Stimulated activated CD8-positive, alpha-beta memory T cell treated with anti-CD3 and anti-CD28 coated beads, Interleukin-4, amount 100 ng/mL, for 48 hours (primary cell): ENCODE data around the gene MEGF11.

Experiments used
- DNase-seq: peaks from one replicate; pipeline ENCODE4 v3.0.0-alpha.2; 2020

The MEGF11 gene

DNA sequence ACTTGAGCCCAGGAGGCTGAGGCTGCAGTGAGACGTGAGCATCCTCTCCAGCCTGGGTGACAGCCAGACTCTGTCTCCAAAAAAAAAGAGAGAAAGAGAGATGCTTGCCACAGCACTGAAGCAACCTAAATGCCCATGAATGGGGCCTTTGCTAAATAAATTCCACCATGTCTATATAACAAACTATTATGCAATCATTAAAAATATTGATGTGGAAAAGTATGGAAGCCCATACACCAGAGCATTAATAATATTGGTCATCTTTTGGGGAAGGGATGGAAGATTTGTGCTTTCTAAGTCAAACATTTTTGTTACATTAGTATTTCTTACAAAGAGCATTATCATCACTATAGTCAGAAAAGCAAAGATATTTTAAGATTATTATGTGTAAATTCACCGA lies 116.6 kb downstream of the MEGF11 start:
- DNase-seq = no peak

DNA sequence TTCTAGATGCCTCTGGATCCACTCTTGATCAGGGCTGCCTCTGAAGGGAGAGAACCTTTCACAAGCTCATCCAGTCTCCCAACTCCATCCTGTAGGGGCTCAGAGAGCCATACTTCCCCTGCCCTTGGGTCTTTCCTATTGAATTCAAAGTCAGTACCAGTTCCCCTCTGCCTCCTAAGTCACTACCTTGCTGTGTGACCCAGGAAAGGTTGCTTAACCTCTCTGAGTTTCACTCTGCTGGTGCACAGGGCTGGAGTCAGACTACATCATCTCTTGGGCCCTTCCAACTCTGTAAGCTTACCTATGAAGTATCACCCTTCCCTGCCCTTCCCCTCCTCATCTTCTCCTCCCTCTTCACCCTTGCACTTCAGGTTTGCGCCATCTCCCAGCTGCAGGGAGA lies 117.9 kb downstream of the MEGF11 start:
- DNase-seq = no peak

DNA sequence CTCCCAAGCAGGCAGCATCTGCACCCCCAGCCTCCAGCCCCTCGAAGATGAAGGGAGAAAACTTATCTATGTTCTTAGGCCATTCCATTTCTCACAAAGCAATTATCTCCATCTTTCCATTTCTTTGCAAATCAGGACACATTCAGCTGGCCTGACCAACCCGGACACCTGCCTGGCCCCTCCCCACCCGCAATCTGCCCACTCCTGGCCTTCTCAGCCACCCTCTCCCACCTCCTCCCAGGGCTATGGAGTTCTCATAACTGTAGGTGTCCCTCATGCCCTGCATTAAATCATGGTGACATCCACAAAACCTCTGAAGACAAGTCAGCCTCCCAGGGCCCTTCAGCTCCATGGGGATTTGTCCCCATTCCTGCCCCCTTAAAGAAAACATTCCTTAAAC lies 119.3 kb downstream of the MEGF11 start:
- DNase-seq = no peak

DNA sequence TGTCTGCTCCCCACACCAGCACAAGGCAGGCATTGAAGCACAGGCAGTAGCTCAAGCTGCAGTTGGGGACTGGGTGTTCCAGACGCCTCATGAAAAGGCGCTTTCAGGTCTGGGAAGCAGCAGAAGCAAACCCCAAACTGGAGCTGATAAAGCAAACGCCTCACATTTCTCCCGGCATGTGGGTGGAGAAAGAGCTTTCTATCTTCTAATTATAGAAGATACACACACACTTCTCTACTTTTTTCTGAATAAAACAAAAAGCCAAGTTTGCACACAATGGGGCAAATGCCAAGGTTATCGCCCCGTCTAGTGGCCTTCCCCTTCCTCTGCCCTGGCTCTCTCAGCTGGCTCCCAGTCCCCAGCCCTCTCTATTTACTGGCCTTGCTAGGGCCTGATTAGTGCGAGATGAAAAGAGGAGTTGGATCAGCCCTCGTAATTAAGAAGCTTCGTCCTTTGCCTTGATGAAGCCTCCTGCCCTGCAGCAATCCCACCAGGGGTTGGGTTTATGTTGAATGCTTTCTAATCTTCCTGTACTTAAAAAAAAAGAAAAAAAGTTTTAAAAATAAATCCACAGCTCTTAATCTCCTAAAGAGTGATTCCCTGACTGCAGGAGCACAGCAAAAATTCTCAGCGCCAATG lies 120.2 kb downstream of the MEGF11 start:
- no peak for DNase-seq

DNA sequence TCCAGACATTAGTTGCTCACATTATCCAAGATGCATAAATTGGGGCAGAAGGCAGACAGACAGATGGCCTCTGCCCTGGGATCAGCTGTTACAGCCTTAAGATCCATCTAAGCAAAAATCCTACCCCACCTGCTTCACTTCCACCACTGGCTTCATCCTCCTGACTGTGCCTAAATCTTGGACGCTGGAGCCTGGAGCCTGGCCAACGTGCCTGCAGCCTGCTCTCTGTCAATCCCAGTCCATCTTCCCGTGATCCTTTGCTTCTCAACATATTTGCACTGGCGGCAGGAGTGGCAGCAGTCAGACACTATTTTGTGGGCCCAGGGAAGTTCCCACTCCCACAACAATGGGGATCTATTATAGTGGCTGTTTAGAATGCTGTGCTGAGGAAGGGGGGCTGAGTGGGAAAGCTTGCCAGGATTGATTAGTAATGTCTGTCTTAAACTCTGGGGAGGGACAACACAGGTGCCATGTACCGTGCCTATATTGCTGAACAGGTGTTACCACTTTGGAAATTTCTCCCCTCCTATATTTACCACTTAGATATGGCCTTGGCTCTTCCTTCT lies 121.2 kb downstream of the MEGF11 start:
- no peak for DNase-seq

DNA sequence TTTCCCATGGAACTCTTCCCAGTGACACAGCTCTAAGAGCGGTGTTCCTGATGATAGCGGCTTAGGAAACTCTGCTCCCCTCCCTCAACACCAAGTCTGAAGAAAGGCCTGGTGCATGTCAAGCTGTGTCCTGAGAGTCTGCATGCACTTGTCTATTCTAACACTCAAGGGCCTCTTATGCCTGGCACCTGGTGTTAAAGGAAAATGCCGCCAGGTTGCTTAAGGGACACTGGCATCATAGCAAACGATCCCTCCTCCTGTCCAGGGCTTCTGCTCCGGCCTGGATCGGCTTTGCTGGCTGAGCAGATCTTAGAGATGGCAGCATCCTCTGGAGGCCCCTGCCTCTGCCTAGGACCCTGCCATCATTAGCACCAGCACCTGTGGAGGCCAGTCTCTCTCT lies 121.7 kb downstream of the MEGF11 start:
- DNase-seq = no peak

DNA sequence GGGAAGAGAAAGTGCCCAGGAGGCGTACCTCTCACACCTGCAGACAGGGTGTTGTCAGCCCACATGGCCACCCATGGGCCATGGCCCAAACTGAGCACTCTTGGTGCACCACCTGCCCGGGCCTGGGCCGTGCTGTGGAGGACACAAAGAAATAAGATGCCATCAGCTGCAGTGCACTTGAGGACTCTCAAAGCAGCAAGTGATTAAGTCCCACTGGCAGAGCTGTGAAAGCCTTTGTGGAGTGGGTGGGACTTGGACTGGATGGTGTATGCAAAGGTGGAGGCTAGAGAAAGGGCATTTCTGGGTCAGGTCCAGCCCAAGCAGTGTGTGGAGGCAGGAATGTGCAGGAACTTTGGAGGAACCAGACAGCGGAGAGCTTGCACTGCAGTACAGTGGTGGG lies 122.3 kb downstream of the MEGF11 start:
- no peak for DNase-seq

DNA sequence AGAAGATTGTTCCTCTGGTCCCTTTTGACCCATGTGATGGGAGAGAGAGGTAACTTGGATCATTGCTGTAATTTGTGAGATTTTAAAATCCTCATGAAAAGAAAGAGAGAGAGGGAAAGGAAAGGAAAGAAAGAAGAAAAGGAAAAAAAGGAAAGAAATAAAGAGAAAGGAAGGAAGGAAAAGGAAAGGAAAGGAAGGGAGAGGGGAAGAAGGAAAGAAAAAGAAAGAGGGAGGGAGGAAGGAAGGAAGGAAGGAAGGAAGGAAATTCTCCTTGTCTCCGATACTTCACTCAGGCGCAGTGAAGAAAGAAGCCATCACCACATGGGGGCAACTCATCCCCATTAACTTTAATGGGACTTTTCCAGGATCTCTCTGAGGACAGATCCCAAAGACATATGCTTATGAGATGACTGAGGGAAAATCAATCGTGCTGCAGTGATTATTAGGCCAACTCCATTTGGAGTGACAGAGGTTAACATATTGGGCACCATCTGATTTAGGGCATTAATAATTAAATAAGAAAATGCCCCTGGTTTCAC lies 123.0 kb downstream of the MEGF11 start:
- DNase-seq = no peak

DNA sequence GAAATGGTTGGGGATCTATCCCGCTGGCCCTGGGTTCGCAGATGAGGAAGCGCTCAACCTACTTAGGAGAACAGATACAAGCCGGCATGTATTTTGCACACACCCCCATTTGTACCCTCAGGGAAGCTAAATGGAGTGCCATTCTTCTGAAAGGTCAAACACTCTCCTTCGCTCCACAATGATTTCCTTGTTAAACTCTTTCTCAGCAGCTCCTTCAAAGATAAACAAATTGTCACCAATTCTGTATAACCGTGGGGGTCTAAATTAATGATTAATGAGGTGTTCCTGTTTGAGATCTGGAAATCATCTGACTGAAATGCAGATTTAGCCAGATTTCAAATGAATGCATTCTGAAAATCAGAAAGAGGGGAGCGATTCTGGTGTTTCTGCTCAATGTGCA lies 124.0 kb downstream of the MEGF11 start:
- no peak for DNase-seq

DNA sequence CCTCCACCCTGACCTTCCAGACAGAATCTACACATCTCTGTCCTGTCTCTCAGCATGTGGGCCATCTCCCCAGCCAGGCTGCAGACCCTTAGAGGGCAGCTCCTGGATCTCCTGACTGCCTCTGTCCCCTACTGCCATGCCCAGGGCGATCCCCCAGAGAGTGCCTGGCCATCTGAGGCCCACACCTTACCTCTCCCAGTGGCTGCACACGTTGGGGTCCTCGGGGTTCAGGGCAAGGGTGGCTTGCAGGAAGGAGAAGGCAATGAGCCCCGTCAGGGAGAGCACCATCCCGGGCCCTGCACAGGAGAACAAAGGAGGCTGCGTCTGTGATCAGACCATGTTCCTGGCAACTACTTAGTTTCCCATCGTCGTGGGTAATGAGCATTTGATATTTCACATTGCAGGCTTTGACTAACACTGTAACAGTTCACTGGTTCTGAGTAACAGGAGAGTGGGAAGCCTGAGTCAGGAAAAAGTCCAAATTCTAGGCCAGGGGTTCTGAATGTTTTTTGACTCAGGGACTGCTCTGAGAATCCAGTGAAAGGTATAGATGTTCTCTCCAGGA lies 125.4 kb downstream of the MEGF11 start:
- DNase-seq = no peak

DNA sequence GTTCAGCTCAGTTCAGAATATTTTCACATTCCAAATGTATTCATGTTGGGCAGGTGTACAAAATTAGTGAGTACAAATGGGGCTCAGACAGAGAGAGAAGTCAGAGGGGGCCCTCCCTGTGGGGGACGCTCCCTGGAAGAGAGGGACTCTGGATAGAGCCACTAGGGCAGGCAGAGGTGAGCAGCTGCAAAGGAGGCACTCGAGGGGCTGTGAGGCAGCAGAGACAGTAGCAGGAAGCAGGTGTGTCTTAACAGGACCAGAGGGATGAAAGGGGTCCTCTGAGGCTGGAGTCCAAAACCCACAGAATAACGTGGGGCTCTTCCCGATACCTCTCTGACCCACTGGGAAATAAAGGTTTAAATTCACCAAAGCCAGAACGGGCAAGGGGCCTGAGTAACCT lies 127.1 kb downstream of the MEGF11 start:
- no peak for DNase-seq

DNA sequence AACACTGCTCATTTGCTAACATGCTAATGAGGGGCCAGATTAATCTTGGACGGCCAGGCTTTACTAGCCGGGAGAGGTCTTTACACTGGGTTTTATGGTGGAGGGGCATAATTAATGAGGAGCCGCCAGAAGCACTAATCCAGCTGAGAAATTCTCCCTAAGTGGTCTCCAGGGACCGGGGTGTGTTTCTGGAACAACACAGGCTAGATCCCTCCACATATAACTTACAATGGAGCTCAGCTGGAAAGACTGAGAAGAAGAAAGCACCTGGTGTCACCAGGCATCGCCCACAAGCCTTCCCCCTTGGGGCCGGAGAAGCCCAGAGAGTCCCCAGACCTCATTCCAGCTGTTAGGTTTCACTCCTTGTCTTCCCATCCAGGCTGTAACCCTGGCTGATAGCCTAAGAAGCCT lies 127.5 kb downstream of the MEGF11 start:
- no peak for DNase-seq

DNA sequence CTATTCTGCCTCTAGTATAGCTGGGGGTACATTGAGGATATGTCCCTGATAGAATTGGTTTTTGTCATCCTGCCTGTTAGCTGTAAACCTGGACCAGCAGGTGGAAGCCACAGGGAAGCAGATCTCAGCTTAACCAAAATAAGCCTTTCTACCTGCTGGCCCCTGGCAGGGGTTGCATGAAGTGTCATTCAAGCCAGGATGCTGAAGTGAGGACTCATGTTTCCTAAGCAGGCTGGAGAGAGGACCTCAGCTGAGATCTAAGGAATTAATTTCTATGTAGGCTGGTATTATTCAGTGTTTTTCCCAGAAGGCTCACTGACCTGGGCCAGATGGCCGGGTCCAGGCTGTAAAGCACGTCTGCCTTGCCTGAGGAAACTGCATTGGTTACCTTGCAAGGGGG lies 128.9 kb downstream of the MEGF11 start:
- DNase-seq = no peak

DNA sequence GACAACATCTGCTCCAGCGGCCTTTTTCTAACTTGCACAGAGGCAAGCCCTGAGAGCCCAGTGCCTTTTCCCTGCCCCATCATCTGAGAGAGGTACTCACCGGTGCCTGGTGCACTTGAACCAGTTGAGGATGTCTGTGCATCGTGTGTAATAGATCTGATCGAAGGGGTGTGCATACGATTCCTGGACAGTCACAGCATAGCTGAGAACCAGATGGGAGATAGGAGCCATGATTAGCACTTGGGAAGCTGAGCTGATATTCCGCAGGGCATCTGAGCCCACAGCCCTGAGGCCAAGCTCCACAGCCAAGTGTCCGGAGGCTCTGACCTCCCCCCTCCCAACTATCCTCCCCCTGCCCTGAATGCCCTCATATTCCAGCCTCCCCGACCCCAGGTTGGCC lies 129.8 kb downstream of the MEGF11 start:
- no peak for DNase-seq

DNA sequence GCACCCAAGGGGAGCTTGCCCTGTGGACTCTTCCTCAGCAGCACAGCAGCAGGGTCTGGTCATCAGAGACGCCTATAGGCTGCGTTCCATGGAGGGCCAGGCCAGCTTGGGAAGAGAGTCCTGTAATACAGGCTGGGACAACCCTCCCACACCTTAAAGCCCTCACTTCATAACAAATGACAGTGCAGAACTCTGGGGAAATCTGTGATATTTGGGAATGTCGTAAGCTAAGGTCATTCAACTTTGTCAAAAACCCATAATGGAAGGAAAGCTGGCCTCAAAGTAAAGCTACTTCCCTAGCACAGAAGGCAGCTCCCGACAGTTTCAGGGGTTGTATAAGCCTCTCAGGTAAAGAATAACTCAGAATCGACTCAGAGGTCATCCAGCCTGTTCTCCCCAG lies 133.1 kb downstream of the MEGF11 start:
- no peak for DNase-seq

DNA sequence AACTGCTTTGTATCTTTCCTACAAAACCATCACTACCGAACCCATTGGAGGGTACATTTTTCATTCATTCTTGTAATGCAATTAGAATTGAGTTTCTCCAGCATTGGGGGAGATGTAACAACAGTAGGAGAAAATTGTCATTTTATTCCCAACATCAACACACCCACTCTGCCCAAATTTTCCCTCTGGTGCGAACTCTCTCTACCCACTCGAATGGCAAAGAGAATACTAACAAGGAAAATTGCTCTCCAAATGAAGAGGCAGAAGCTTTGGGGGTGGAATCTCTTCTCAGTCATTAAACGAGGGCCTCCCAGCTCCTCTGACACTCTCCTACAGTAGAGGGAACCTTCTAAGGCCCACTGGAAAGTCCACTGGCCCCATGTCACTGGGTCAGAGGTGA lies 135.7 kb downstream of the MEGF11 start:
- no peak for DNase-seq

DNA sequence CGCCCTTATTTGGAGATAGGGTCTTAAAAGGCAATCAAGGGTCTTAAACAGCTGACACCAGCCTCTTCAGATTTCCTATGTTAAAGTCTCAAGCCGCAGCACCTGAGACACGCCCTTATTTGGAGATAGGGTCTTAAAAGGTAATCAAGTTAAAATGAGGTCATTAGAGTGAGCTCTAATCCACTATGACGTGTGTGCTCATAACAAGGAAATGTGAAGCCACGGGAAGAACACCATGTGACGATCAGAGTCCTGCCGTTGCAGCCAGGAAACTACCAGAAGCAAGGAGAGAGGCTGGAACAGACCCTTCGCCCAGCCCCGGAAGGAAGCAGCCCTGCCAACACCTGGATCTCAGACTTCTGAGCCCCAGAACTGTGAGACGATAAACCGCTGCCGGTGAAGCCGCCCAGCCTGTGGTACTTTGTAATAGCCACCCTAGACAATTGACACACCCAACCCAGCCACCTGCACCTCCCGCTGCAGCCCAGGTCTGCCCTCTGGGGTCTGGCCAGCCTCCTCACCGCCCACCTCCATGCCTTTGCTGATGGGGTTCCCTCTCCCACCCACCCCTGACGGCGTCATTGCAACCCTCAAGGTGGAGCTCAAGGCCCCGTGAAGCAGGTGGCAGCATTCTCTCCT lies 137.9 kb downstream of the MEGF11 start:
- DNase-seq = no peak

DNA sequence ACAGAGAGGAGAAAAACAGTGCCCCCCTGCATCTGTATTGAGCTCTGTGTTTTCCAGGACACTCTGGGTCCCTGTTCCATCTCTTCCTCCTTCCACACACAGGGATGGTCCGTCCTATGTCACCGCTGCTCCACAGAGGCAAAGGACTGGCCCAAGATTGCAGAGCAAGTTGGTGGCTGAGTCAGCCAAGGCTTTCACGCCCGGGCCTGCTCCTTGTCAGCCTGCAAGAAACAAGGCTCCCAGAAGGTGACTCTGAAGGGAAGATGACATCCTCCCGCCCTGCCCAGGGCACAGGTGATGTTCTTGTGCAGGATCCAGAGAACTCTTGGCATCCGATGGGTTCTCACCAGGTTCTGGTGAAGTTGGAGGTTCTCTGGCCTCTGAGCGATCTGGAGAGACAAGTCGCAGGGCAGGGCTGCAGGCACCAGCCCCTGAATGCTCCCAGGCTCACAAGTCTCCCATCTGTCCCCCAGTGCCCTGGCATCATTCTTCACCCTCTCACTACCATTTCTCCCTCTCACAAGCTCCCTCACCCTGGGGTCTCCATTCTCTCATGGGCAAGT lies 138.6 kb downstream of the MEGF11 start:
- DNase-seq = no peak

DNA sequence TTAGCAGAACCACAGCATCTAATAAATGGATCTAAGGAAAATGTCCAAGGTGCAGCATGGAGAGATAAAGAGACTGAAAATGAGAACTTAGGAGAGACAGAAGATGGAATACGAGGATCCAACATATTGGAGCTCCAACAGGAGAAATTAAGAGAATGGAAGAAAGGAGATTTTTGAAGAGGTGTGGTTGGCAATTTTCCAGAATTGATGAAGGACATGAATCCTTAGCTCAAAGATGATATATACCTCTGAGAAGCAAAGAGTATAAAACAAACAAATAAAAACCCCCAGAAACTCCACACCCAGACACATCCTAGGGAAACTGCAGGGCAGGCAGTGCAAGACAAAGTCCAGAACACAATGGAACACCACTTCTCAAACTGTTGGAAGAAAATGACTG lies 141.2 kb downstream of the MEGF11 start:
- no peak for DNase-seq

DNA sequence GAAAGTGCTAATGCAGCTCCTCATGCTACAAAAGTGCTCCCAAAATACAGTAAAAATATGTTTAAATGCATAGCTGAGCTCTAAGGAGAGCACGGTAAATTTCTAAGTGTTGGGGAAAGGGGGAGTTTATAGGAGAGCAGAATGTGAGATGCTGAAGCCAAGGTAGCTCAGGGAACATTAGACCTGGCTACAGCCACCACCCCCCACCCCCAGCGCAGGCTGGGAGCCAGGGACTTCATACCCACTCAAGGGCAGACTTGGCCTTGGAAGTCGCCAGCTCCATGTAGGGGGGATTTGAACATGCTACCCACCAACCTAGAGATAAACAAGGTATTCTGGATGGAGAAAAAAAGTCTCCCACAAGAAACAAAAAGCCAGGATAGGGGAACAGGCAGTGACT lies 142.2 kb downstream of the MEGF11 start:
- no peak for DNase-seq

DNA sequence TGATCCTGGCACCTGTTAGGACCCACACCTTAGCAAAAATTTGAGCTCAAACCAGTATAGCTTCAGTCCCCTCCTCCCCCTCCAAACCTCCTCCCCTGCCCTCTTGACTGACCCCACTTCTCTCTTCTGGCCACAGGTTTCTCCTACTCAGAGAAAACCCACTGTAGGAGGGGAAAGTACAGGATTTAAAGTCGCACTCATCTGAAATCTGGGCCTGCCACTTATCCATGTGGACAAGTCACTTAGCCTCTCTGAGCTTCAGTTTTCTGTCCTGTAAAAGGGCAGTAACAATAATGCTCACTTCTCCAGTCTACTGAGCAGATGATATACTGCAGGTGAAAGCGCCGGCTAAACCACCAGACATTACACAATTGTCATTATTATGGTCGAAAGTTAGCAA lies 142.7 kb downstream of the MEGF11 start:
- no peak for DNase-seq

DNA sequence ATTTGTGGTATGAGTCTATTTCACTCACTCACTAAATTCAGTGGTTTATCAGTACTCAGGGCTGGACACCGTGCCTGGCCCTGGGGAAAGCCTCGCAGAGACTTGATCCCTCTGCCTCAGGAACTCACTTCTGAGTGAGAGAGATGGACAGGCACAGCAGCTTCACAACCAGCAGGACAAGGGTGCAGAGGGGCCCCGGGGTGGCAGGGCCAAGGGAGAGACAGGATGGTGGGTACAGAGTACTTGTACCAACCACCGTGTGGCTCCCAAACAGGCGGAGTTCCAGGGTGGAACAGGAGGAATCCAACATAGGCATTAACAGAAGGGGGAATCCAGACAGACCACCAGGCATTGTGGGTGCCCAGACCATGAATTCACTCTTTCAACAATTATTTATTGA lies 143.7 kb downstream of the MEGF11 start:
- no peak for DNase-seq

DNA sequence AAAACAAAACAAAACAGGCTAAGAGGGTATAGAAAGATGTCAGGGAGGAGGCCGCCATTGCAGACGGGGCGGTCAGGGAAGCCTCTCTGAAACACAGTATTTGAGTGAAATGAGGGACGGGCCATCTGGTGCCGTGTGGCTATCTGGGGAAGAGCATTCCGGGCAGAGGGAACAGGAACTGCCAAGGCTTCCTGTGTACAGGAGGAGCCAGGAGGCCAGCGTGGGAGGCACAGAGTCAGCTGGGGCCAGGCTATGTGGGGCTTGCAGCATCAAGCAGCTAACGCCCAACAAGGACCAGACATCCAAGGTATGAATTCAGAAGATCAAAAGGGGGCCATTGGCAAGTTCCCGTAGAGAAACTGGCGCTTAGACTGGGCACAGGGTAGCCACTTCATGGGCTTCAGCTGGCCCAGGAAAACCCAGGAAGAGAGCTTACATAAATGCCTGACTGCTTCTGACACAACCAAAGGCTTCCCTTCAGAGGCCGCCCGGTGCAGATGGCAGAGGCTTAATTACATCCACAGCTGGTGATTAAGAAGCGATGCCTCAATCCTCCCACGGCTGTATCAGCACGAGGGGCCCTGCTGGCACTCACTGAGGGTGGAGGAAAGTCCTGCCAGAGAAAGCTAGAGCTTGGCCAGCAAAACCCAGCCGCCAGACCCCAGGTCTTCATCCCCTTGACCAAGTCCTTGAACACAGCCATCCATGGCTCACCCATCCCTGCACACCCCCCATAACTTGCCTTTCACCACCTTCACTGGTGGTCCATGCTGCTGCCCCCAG lies 144.9 kb downstream of the MEGF11 start:
- DNase-seq = no peak
